ENCODE data around the gene COL27A1.

COL27A1 gene

DNA sequence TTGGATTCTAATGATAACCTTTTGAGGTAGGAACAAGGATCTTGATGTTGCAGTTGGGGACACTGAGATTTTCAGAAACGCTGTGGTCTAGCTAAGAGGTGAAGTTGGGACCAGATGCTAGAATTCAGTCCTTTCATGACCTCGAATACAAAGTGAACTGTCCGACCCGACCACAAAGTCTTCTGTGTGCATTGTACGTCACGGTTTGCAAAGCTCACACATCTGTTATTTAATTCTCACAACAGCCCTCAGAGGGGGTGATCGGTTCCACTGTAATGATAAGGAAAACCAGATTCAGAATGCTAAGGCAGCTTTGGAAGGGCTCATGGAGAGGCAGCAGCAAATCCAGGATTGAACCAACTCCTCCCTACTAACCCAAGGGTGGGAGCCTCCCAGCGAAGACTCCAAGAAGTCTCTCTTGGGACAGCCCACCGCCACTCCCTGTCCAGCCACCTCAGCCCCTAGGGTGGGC lies 39.6 kb upstream of the COL27A1 start:
- TF ChIP-seq POU2F2 (IDR thresholded peaks at IDR 0.05; ENCODE audit: low read depth, low read length) (no peak), TAF1 (IDR thresholded peaks at IDR 0.05; ENCODE audit: low read depth, low read length) (no peak), PAX5 (IDR thresholded peaks at IDR 0.05; ENCODE audit: insufficient read depth, low read length, severe bottlenecking) (no peak), POLR2A (IDR thresholded peaks at IDR 0.05; ENCODE audit: low read depth, low read length) (no peak), SPI1 (IDR thresholded peaks at IDR 0.05; ENCODE audit: low read depth, low read length) (no peak), POLR2AphosphoS5 (IDR thresholded peaks at IDR 0.05; ENCODE audit: low read depth, low read length) (no peak)
- DNase-seq (ENCODE audit: insufficient read length, low spot score): no peak
- FAIRE-seq: no peak

- DNase-seq (ENCODE audit: insufficient read length, low spot score): no peak
- FAIRE-seq: no peak
- no peak for TF ChIP-seq SPI1 (IDR thresholded peaks at IDR 0.05; ENCODE audit: low read depth, low read length)
- no peak for TF ChIP-seq POU2F2 (IDR thresholded peaks at IDR 0.05; ENCODE audit: low read depth, low read length)
- no peak for TF ChIP-seq TAF1 (IDR thresholded peaks at IDR 0.05; ENCODE audit: low read depth, low read length)
- no peak for TF ChIP-seq POLR2A (IDR thresholded peaks at IDR 0.05; ENCODE audit: low read depth, low read length)
- TF ChIP-seq POLR2AphosphoS5 (IDR thresholded peaks at IDR 0.05; ENCODE audit: low read depth, low read length): no peak
- no peak for TF ChIP-seq PAX5 (IDR thresholded peaks at IDR 0.05; ENCODE audit: insufficient read depth, low read length, severe bottlenecking)
These were observed 39.1 kb upstream of the COL27A1 start for GRCh38 chr9:114116126-114116747.

GRCh38 chr9:114117614-114117995 lies 37.7 kb upstream of the COL27A1 start:
- no peak for TF ChIP-seq POLR2AphosphoS5 (IDR thresholded peaks at IDR 0.05; ENCODE audit: low read depth, low read length)
- DNase-seq (ENCODE audit: insufficient read length, low spot score) (no peak), FAIRE-seq (no peak)

DNA sequence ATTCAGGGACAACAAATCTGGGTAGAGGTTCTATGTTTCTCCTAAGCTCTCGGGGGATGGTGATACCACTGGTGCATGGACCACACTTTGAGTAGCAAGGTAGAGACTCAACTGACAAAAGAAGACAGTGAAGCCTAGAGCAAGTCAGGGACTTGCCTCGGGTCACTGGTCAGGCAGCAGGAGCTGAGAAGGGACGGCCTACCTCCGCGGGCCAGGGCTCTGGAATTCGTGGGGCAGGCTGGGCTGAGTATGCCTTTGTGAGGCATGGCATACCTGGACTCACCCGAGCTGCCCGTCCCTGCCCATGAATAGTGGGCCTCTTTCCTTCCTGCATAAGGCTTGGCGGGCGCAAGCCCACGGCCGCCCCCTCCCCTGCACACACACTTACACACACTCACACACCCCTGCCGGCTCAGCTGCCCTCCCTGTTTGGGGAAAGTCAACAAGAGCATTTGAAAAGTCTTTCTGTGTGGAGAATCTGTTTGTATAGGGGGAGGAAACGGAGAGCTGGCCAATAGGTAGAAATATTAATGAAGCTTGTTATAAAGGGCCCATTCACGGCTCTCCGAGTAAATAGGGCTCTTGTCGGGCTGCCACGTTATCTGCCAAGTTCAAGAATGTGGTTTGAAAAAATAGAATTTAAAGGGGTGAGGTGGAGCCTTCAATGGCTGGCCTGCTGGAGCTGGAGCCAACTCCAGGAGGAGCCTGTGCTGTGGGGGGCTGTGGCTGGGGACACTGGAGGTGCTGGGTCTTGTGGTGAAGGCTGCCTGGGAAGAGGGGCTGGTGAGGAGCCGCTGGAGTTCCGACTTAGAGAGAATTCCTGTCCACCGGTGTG lies 37.1 kb upstream of the COL27A1 start:
- TF ChIP-seq SPI1 (IDR thresholded peaks at IDR 0.05; ENCODE audit: low read depth, low read length) (no peak), PAX5 (IDR thresholded peaks at IDR 0.05; ENCODE audit: insufficient read depth, low read length, severe bottlenecking) (no peak), POLR2AphosphoS5 (IDR thresholded peaks at IDR 0.05; ENCODE audit: low read depth, low read length) (no peak), POLR2A (IDR thresholded peaks at IDR 0.05; ENCODE audit: low read depth, low read length) (no peak), TAF1 (IDR thresholded peaks at IDR 0.05; ENCODE audit: low read depth, low read length) (no peak), POU2F2 (IDR thresholded peaks at IDR 0.05; ENCODE audit: low read depth, low read length) (no peak)
- no peak for FAIRE-seq
- DNase-seq (ENCODE audit: insufficient read length, low spot score): no peak

DNA sequence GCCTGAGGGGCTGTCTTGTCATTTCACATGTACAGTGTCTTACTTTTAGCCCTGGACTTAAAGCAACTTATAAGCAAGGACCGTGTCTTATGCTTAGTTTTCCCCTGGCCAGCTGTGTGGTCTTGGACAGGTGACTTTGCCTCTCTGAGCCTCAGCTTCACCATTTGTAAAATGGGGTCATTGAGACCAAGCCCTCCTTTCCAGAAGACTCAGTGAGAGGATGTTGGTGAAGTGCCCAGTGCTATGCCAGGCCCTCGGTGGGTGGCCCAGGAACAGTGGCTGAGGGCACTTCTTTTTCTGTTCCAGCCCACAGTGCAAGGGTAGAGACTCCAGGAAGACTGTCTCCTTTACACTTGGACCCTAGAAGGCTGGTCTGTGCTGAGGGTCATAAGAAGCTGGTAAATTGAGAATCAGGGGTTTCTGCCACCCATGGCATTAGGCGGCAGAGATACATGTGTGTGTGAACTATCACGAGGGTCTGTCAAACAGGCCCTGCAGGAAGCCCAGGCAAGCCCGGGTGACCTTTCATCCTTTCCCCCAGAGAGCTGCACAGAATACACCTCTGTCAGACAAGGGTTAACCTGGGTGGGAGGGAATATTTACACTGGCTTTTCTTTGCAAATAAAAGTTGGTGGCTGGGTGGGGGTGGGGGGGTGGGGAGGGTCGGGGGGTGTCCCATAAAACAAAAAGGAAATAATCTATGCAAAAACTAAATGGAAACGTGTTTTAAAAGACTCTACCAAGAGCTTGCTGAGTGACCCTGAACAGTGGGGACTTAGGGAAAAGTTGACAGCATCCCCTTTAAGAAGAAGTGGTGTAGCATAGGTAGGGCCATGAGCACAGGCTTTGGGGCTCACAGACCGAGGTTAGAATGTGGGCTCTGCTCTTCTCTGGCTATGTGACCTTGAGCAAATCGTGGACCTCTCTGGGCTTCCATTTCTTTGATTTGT lies 35.8 kb upstream of the COL27A1 start:
- no peak for FAIRE-seq
- DNase-seq (ENCODE audit: insufficient read length, low spot score): no peak
- TF ChIP-seq SPI1 (IDR thresholded peaks at IDR 0.05; ENCODE audit: low read depth, low read length) (no peak), TAF1 (IDR thresholded peaks at IDR 0.05; ENCODE audit: low read depth, low read length) (no peak), POLR2A (IDR thresholded peaks at IDR 0.05; ENCODE audit: low read depth, low read length) (no peak), PAX5 (IDR thresholded peaks at IDR 0.05; ENCODE audit: insufficient read depth, low read length, severe bottlenecking) (no peak), POLR2AphosphoS5 (IDR thresholded peaks at IDR 0.05; ENCODE audit: low read depth, low read length) (no peak), POU2F2 (IDR thresholded peaks at IDR 0.05; ENCODE audit: low read depth, low read length) (no peak)

GRCh38 chr9:114120192-114121014 lies 34.9 kb upstream of the COL27A1 start:
- DNase-seq (ENCODE audit: insufficient read length, low spot score) (no peak), FAIRE-seq (no peak)
- TF ChIP-seq SPI1 (IDR thresholded peaks at IDR 0.05; ENCODE audit: low read depth, low read length) (no peak), POU2F2 (IDR thresholded peaks at IDR 0.05; ENCODE audit: low read depth, low read length) (no peak), POLR2AphosphoS5 (IDR thresholded peaks at IDR 0.05; ENCODE audit: low read depth, low read length) (no peak), PAX5 (IDR thresholded peaks at IDR 0.05; ENCODE audit: insufficient read depth, low read length, severe bottlenecking) (no peak), POLR2A (IDR thresholded peaks at IDR 0.05; ENCODE audit: low read depth, low read length) (no peak), TAF1 (IDR thresholded peaks at IDR 0.05; ENCODE audit: low read depth, low read length) (no peak)

DNA sequence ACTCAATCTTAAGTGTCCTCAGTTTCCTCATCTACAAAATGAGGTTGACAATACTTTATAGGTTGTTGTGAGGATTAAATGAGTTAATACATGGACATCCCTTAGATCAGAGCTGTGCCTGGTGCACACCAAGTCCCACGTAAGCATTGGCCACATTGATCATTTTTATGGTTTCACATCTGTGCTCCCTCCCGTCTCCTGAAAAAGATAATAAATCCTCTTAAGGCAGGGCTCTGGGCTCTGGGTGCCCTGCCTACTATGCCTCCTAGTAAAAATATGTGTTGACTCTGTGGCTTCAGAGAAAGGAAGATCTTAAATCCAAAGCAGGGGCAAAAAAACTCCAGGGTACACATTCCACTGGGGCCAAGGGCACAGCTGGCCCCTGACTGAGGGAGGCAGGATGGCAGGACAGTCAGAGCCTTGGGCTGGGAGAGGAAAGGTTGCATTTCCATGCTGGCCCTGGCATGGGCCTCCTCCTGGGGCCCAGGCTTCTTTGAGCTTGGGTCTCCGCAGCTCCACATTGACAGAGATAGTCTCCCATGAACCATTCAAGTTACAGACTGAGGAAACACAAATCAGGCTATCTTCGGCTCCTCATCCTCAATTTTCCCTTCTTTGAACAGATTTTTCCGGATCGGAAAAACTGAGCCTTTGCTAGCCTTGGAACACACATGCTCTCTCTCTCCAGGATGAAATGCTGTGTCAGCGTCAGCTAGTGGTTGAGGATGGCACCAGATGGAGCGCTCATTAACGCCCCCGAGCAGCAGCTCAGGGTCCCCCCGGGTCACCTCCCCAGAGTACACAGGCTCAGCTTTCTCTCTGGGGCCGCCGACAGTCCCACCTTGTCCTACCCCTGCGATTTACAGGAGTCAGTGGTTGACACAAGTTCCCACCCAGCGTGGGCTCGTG lies 33.9 kb upstream of the COL27A1 start:
- no peak for TF ChIP-seq PAX5 (IDR thresholded peaks at IDR 0.05; ENCODE audit: insufficient read depth, low read length, severe bottlenecking)
- no peak for TF ChIP-seq TAF1 (IDR thresholded peaks at IDR 0.05; ENCODE audit: low read depth, low read length)
- TF ChIP-seq POLR2AphosphoS5 (IDR thresholded peaks at IDR 0.05; ENCODE audit: low read depth, low read length): no peak
- no peak for TF ChIP-seq POLR2A (IDR thresholded peaks at IDR 0.05; ENCODE audit: low read depth, low read length)
- no peak for TF ChIP-seq POU2F2 (IDR thresholded peaks at IDR 0.05; ENCODE audit: low read depth, low read length)
- TF ChIP-seq SPI1 (IDR thresholded peaks at IDR 0.05; ENCODE audit: low read depth, low read length): no peak
- FAIRE-seq (no peak), DNase-seq (ENCODE audit: insufficient read length, low spot score) (no peak)
